B cell (primary cell): ENCODE results near the gene RRP12. TPM values are rescaled to one million over a fixed set of nuclear protein-coding genes. Genes with fewer than 3 reads are reported as not detected.

Experiments
- ATAC-seq: fragments of 200-7000 bp; cut with Tn5 transposase; one replicate; pipeline ENCODE4 v1.10.0; 2021; ENCODE audit warnings: low read depth, mild to moderate bottlenecking, moderate number of reproducible peaks, moderate library complexity
- CTCF ChIA-PET: fragments of 350-600 bp; sonication (Branson Sonifier 250); formaldehyde crosslinking; loops from one replicate; lab custom pipeline; 2021; ENCODE audit warnings: antibody characterized with exemption, inconsistent platforms; lab: Charles Lee
- POLR2A ChIA-PET: fragments of 350-600 bp; sonication (Branson Sonifier 250); formaldehyde crosslinking; loops from one replicate; lab custom pipeline; 2021; ENCODE audit warnings: antibody characterized with exemption; lab: Charles Lee
- DNase-seq: peaks from one replicate; pipeline ENCODE4 v3.0.0; 2013
- H2AFZ ChIP-seq: 2 replicates; pipeline ENCODE4 v1.6.1; 2012; ENCODE audit warnings: mild to moderate bottlenecking, low read depth, low read length; ENCODE audit not compliant: insufficient read depth, poor library complexity, severe bottlenecking
- H3K27ac ChIP-seq, 2 donors: 1 replicate in 1 of 2; 2 replicates in 1 of 2; pipeline ENCODE4 v1.5.1; 2012 to 2013; ENCODE audit warnings: low read length in 2 of 2, mild to moderate bottlenecking in 2 of 2, moderate library complexity in 1 of 2
- H3K27me3 ChIP-seq, 4 experiments: fragments of 200-600 bp in 1 of 4; sonication (generic) in 1 of 4; replicated peaks in 1 of 4; 1 replicate in 2 of 4; 2 replicates in 2 of 4; pipeline versions ENCODE4 v1.6.1 to v1.7.0; 2013 to 2016; ENCODE audit warnings: low read length in 3 of 4, mild to moderate bottlenecking in 2 of 4, mixed read lengths in 1 of 4, moderate library complexity in 1 of 4; ENCODE audit not compliant: insufficient read depth in 4 of 4, control insufficient read depth in 3 of 4; ENCODE audit errors: control extremely low read depth in 1 of 4
- H3K36me3 ChIP-seq, 2 experiments: replicated peaks in 1 of 2; 1 replicate in 1 of 2; 2 replicates in 1 of 2; pipeline versions ENCODE4 v1.6.1 to v1.7.1; 2013; ENCODE audit warnings: low read length in 1 of 2; ENCODE audit not compliant: insufficient read depth in 2 of 2, control insufficient read depth in 1 of 2; ENCODE audit errors: control extremely low read depth in 1 of 2, extremely low read depth in 1 of 2
- H3K4me1 ChIP-seq, 2 donors: fragments of 200-600 bp in 1 of 2; sonication (generic) in 1 of 2; 1 replicate in 1 of 2; 2 replicates in 1 of 2; pipeline versions ENCODE4 v1.5.1 to v1.6.1; 2013 to 2017; ENCODE audit warnings: low read length in 2 of 2; ENCODE audit not compliant: control insufficient read depth in 2 of 2, insufficient read depth in 2 of 2
- H3K4me2 ChIP-seq: replicated peaks from 2 replicates; pipeline ENCODE3; 2012; ENCODE audit warnings: mild to moderate bottlenecking, low read depth, low read length; ENCODE audit not compliant: poor library complexity, severe bottlenecking
- H3K4me3 ChIP-seq, 5 experiments: fragments of 200-600 bp in 1 of 5; sonication (generic) in 1 of 5; 1 replicate in 3 of 5; 2 replicates in 2 of 5; pipeline versions ENCODE4 v1.5.1 to v1.7.0; 2011 to 2016; ENCODE audit warnings: low read length in 4 of 5, mild to moderate bottlenecking in 4 of 5, low read depth in 2 of 5, control low read depth in 1 of 5, moderate library complexity in 1 of 5; ENCODE audit not compliant: insufficient read depth in 1 of 5; ENCODE audit errors: control extremely low read depth in 1 of 5, extremely low read depth in 1 of 5
- H3K79me2 ChIP-seq: fragments of 200-600 bp; sonication (generic); one replicate; pipeline ENCODE4 v1.6.0; 2016; ENCODE audit warnings: low read length; ENCODE audit not compliant: control insufficient read depth, insufficient read depth
- H3K9ac ChIP-seq: fragments of 200-600 bp; sonication (generic); 2 replicates; pipeline ENCODE4 v1.6.1; 2017; ENCODE audit warnings: mild to moderate bottlenecking, low read length, moderate library complexity
- H3K9me3 ChIP-seq, 3 donors: one replicate each; pipeline versions ENCODE4 v1.6.1 to v1.7.1; 2013; ENCODE audit warnings: low read length in 2 of 3; ENCODE audit not compliant: control insufficient read depth in 2 of 3, insufficient read depth in 1 of 3; ENCODE audit errors: control extremely low read depth in 1 of 3
- H4K20me1 ChIP-seq: 2 replicates; pipeline ENCODE4 v1.6.0; 2012; ENCODE audit warnings: mild to moderate bottlenecking, low read length; ENCODE audit not compliant: insufficient read depth, control insufficient read depth, poor library complexity, severe bottlenecking
- H3K27ac Mint-ChIP-seq: one replicate; pipeline ENCODE4 v1.8.0; 2021; ENCODE audit warnings: mixed read lengths
- H3K27me3 Mint-ChIP-seq: one replicate; pipeline ENCODE4 v1.8.0; 2021; ENCODE audit warnings: mixed read lengths
- H3K4me1 Mint-ChIP-seq: one replicate; pipeline ENCODE4 v1.8.0; 2021; ENCODE audit warnings: mixed read lengths
- H3K4me3 Mint-ChIP-seq: one replicate; pipeline ENCODE4 v1.8.0; 2021; ENCODE audit warnings: mixed read lengths
- H3K9me3 Mint-ChIP-seq: one replicate; pipeline ENCODE4 v1.8.0; 2022; ENCODE audit warnings: mixed read lengths; ENCODE audit not compliant: insufficient read depth
- CTCF ChIP-seq: fragments of 200-600 bp; IDR thresholded peaks from one replicate; pipeline ENCODE4 v1.8.0; 2022; ENCODE audit warnings: antibody characterized with exemption, mild to moderate bottlenecking
- EZH2 ChIP-seq: IDR thresholded peaks from 2 replicates; pipeline ENCODE4 v1.6.1; 2012; ENCODE audit warnings: borderline replicate concordance, low read depth, mild to moderate bottlenecking, moderate library complexity, low read length; ENCODE audit not compliant: insufficient read depth, poor library complexity, severe bottlenecking
- WGBS: methylation state at CpG from one replicate; pipeline ENCODE4 v1.1.5; 2013; ENCODE audit warnings: missing lambda C conversion rate; ENCODE audit not compliant: insufficient coverage; 5-methylcytosine and 5-hydroxymethylcytosine counted together
- intact Hi-C: fragments of 100-400 bp; cut with micrococcal nuclease; formaldehyde crosslinking; loops from one replicate; pipeline ENCODE4 v1.10.0; 2022
- polyA plus RNA-seq: library from polyadenylated mRNA; depleted of rRNA; stranded (reverse); fragments of >200 nt; gene quantifications from 2 replicates; pipeline ENCODE4 v1.2.3, GENCODE V29; 2012
- total RNA-seq, 2 donors: library from RNA; stranded (reverse); fragments of 120-200 nt in 1 of 2; gene quantifications; 1 replicate in 1 of 2; 2 replicates in 1 of 2; pipeline versions ENCODE4 v1.2.3 to v1.2.4, GENCODE V29; 2013 to 2022

Gene RRP12
- total and polyA plus RNA-seq, 2 donors (not counting 1 experiment from before 2014, with no cell fraction given), result 19.3 to 35.7 TPM

- Histone ChIP-seq H4K20me1 (peaks cover 28% of the 10 kb centered on the region), H3K4me3 (no peak overlapping the region), H3K4me2 (no peak overlapping the region), H3K9ac (no peak overlapping the region), H3K36me3 (peaks cover 3 to 8% of the 10 kb centered on the region in 2 experiments), H3K4me1 (peaks cover 27 to 29% of the 10 kb centered on the region in 2 donors), H3K79me2 (peaks cover 30% of the 10 kb centered on the region), H3K9me3 (no peaks in the 10 kb centered on the region), H2AFZ (no peak overlapping the region), H3K27ac (no peak overlapping the region), H3K27me3 (no peaks in the 10 kb centered on the region)
- DNase-seq (no peak), ATAC-seq (no peak)
- intact Hi-C loops, result loop anchor here (5.0 kb wide), 1 partner anchor 111 kb away; the partner anchor contains the start of genes EXOSC1 and ZDHHC16
- Mint-ChIP-seq H3K4me3 (peak overlapping the region; percentile 81), H3K9me3 (no peaks in the 10 kb centered on the region), H3K27me3 (no peaks in the 10 kb centered on the region), H3K4me1 (peaks cover 28% of the 10 kb centered on the region), H3K27ac (peak overlapping the region; percentile 83)
- CTCF ChIA-PET, result no interaction called here
- POLR2A ChIA-PET, result no interaction called here
- WGBS, result no CpG with 5 or more reads among the region's 5 CpGs
- TF ChIP-seq EZH2 (no peak), CTCF (no peak)
These were observed 65.1 kb downstream of the RRP12 start for GRCh38 chr10:97336006-97336405.

GRCh38 chr10:97335188-97335619, 65.9 kb downstream of the RRP12 start:
- WGBS, result 6% methylated on average over 16 of the region's 25 CpGs
- peaks cover 34% of the 10 kb centered on the region for H4K20me1 ChIP-seq
- H3K4me1 ChIP-seq, result peaks cover 28 to 29% of the 10 kb centered on the region in 2 donors
- H3K9ac ChIP-seq, result peak overlapping the region; percentile 85
- H3K79me2 ChIP-seq, result peaks cover 34% of the 10 kb centered on the region
- peak overlapping the region; percentile 85 for H3K4me3 Mint-ChIP-seq
- peak overlapping the region; percentile 87 for H2AFZ ChIP-seq
- no peaks in the 10 kb centered on the region for H3K27me3 ChIP-seq
- H3K4me3 ChIP-seq, result peak overlapping the region; percentile 38 to 84 (median 74)
- no peak for TF ChIP-seq CTCF
- peaks cover 3 to 8% of the 10 kb centered on the region in 2 experiments for H3K36me3 ChIP-seq
- DNase-seq, result no peak
- ChIA-PET POLR2A (interaction anchor here (0.6 kb wide), 2 partner anchors 42 to 95 kb away, joined by 3 to 8 read pairs; no protein-coding TSS in a partner anchor), CTCF (interaction anchor here (0.7 kb wide), 1 partner anchor 16 kb away, joined by 3 read pairs; the partner anchor contains the start of gene FRAT1)
- no peak for ATAC-seq
- H3K9me3 Mint-ChIP-seq, result no peaks in the 10 kb centered on the region
- H3K4me1 Mint-ChIP-seq, result peaks cover 28% of the 10 kb centered on the region
- H3K9me3 ChIP-seq, result no peaks in the 10 kb centered on the region
- peak overlapping the region; percentile 6 to 100 for H3K27ac ChIP-seq
- intact Hi-C loops, result loop anchor here (5.0 kb wide), 1 partner anchor 112 kb away; the partner anchor contains the start of genes EXOSC1 and ZDHHC16
- no peak overlapping the region for H3K27ac Mint-ChIP-seq
- no peaks in the 10 kb centered on the region for H3K27me3 Mint-ChIP-seq
- H3K4me2 ChIP-seq, result peak overlapping the region; percentile 83
